ENCODE measurements around the gene ETV6. TPM values are rescaled to one million over a fixed set of nuclear protein-coding genes. Genes with fewer than 3 reads are reported as not detected.

The ETV6 gene
- total RNA-seq, 1 experiment from 2014 or later: 14.1 TPM

DNA sequence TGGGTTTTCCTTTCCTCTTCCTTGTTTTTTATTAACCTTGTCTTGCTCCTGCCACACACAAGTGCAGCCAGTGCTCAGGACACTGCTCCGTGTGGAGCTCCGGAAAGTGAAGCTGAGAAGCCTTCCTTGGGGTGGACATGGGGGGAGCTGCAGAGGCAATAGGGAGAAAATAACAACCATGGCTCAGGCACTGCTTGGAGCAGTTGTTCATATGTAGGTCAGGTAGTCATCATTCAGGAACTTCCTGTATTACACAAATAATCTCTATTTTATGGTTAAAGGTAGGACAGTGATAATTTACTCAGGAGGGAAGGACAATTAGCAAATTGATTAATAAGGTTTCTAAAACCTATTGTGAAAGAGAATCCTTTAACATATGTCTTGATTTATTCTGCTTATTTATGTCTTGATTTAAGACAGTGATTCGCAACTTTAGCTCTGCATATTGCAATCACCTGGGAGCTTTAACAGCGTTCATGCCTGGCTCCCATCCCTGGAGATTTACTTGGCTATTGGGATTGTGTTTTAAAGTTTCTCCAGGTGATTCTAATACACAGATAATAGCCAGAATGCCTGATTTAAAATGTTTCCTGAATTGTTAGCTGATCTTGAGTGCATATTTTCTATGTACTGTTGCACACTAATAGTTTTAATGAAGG, 92.1 kb downstream of the ETV6 start:
- Histone ChIP-seq H3K4me1 (ENCODE audit: control insufficient read depth in 1 of 2, insufficient read depth in 2 of 2, low read length in 2 of 2) (no peaks in the 10 kb centered on the region), H3K4me2 (ENCODE audit: low read length) (no peak overlapping the region)
- no peak for DNase-seq (ENCODE audit: low read depth, low spot score)

More for the DNA sequence above, 92.1 kb downstream of the ETV6 start:
- Histone ChIP-seq H3K36me3 (ENCODE audit: control insufficient read depth in 1 of 2, insufficient read depth in 2 of 2, low read length in 2 of 2) (no peaks in the 10 kb centered on the region), H3K9me3 (ENCODE audit: control insufficient read depth in 1 of 2, insufficient read depth in 1 of 2, low read depth in 1 of 2, low read length in 2 of 2) (no peaks in the 10 kb centered on the region), H4K20me1 (ENCODE audit: insufficient read depth) (no peaks in the 10 kb centered on the region), H3K27me3 (ENCODE audit: insufficient read depth, low read length) (no peaks in the 10 kb centered on the region), H3K9ac (ENCODE audit: low read length) (no peak overlapping the region), H3K27ac (ENCODE audit: low read depth, low read length) (no peak overlapping the region), H3K79me2 (ENCODE audit: insufficient read depth, low read length) (no peaks in the 10 kb centered on the region), H2AFZ (ENCODE audit: low read depth, low read length, poor library complexity, severe bottlenecking) (no peak overlapping the region), H3K4me3 (replicated peaks in 1 of 2; ENCODE audit: low read depth in 1 of 2, low read length in 2 of 2) (no peak overlapping the region), H3K9me2 (ENCODE audit: insufficient read depth) (no peaks in the 10 kb centered on the region)
- RAD21 ChIA-PET (ENCODE audit: low non-redundant PET in 1 of 2, low total read pairs in 2 of 2, uncharacterized antibody in 2 of 2, unreplicated experiment in 2 of 2): no interaction called here
- POLR2A ChIA-PET: no interaction called here
- intact Hi-C loops (cut with micrococcal nuclease): no loop called here
- no peak for ATAC-seq
- TF ChIP-seq, protein P1, sequence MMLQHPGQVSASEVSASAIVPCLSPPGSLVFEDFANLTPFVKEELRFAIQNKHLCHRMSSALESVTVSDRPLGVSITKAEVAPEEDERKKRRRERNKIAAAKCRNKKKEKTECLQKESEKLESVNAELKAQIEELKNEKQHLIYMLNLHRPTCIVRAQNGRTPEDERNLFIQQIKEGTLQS (IDR thresholded peaks at IDR 0.05): no peak
- TF ChIP-seq POLR2A (IDR thresholded peaks at IDR 0.05; ENCODE audit: borderline replicate concordance, extremely low read depth, insufficient read depth, insufficient read length) (no peak), EZH2phosphoT487 (IDR thresholded peaks at IDR 0.05; ENCODE audit: borderline replicate concordance) (no peak), ZNF274 (IDR thresholded peaks at IDR 0.05; ENCODE audit: low read depth, low read length) (no peak), CBX3 (IDR thresholded peaks at IDR 0.05; ENCODE audit: low read depth) (no peak), SIN3A (IDR thresholded peaks at IDR 0.05; ENCODE audit: low read depth) (no peak), SRF (IDR thresholded peaks at IDR 0.05; ENCODE audit: low read depth) (no peak)
- TF ChIP-seq, protein P2, sequence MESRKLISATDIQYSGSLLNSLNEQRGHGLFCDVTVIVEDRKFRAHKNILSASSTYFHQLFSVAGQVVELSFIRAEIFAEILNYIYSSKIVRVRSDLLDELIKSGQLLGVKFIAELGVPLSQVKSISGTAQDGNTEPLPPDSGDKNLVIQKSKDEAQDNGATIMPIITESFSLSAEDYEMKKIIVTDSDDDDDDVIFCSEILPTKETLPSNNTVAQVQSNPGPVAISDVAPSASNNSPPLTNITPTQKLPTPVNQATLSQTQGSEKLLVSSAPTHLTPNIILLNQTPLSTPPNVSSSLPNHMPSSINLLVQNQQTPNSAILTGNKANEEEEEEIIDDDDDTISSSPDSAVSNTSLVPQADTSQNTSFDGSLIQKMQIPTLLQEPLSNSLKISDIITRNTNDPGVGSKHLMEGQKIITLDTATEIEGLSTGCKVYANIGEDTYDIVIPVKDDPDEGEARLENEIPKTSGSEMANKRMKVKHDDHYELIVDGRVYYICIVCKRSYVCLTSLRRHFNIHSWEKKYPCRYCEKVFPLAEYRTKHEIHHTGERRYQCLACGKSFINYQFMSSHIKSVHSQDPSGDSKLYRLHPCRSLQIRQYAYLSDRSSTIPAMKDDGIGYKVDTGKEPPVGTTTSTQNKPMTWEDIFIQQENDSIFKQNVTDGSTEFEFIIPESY (IDR thresholded peaks at IDR 0.05; ENCODE audit: extremely low read depth, insufficient replicate concordance, low read length): no peak
- TF ChIP-seq, protein P3, sequence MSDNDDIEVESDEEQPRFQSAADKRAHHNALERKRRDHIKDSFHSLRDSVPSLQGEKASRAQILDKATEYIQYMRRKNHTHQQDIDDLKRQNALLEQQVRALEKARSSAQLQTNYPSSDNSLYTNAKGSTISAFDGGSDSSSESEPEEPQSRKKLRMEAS (IDR thresholded peaks at IDR 0.05): no peak
- BruUV-seq (replicated peaks): no TSS peak
- CTCF ChIA-PET: no interaction called here
